Liver (tissue), 3 donors: ENCODE data around the gene PNMT.

Experiments used
- CTCF ChIP-seq: fragments of 150-350 bp; IDR thresholded peaks from 2 replicates; pipeline ENCODE4 v1.5.1; 2017; ENCODE audit warnings: improper control_type of control experiment, low read depth, low read length; ENCODE audit not compliant: missing input control
- TAF1 ChIP-seq: conservative IDR thresholded peaks from 2 replicates; pipeline ENCODE4 v1.6.1; 2016; ENCODE audit warnings: antibody characterized with exemption, mild to moderate bottlenecking
- donor health status: healthy.
- donor health status: healthy.

GRCh38 chr17:39658346-39658745 lies 9.9 kb upstream of the PNMT start:
- TF ChIP-seq TAF1 (no peak), CTCF (no peak)
